K562 (cell line): ENCODE measurements around the gene PBRM1. TPM values are rescaled to one million over a fixed set of nuclear protein-coding genes. Genes with fewer than 3 reads are reported as not detected.

Experiments
- ARID4B ChIP-seq: sonication (generic); formaldehyde crosslinking; IDR thresholded peaks from 2 replicates; pipeline ENCODE4 v1.8.0; 2022; ENCODE audit warnings: mild to moderate bottlenecking, missing genetic modification reagents
- E2F1 ChIP-seq: sonication (generic); formaldehyde crosslinking; IDR thresholded peaks from 2 replicates; pipeline ENCODE4 v1.8.1; 2023; ENCODE audit warnings: mild to moderate bottlenecking, missing genetic modification reagents, moderate library complexity
- HDAC1 ChIP-seq, 2 experiments: fragments of 450-650 bp; IDR thresholded peaks; 2 replicates each; pipeline ENCODE4 v1.6.1; 2016 to 2017; ENCODE audit warnings: inconsistent platforms in 1 of 2, mild to moderate bottlenecking in 1 of 2, moderate library complexity in 1 of 2
- HINFP ChIP-seq: fragments of 450-650 bp; conservative IDR thresholded peaks from 2 replicates; pipeline ENCODE4 v1.6.1; 2016; ENCODE audit warnings: missing genetic modification characterization, low read depth, mild to moderate bottlenecking, control low read depth, missing compliant biosample characterization
- L3MBTL2 ChIP-seq: fragments of 450-650 bp; IDR thresholded peaks from 2 replicates; pipeline ENCODE4 v1.6.1; 2016; ENCODE audit warnings: mild to moderate bottlenecking, moderate library complexity
- MAX ChIP-seq: sonication (generic); formaldehyde crosslinking; IDR thresholded peaks from 2 replicates; pipeline ENCODE4 v1.9.0; 2022; ENCODE audit warnings: mild to moderate bottlenecking, missing genetic modification reagents
- MXI1 ChIP-seq: IDR thresholded peaks from 2 replicates; pipeline ENCODE4 v1.6.1; 2011; ENCODE audit warnings: low read depth, mild to moderate bottlenecking, improper control_type of control experiment, low read length
- RBM25 ChIP-seq: fragments of 200-400 bp; formaldehyde crosslinking; IDR thresholded peaks from 2 replicates; pipeline ENCODE4 v1.6.1; 2018; ENCODE audit warnings: low read length, low read depth, moderate library complexity; ENCODE audit not compliant: severe bottlenecking
- SIN3B ChIP-seq: fragments of 450-650 bp; IDR thresholded peaks from 2 replicates; pipeline ENCODE4 v1.6.1; 2017; ENCODE audit warnings: low read depth, mild to moderate bottlenecking, moderate library complexity
- SIRT6 ChIP-seq: IDR thresholded peaks from one replicate; pipeline ENCODE4 v1.6.1; 2012; ENCODE audit warnings: low read depth, mild to moderate bottlenecking, control low read depth, inconsistent platforms, low read length, moderate library complexity
- SNAPC5 ChIP-seq: fragments of 250-450 bp; sonication (Bioruptor Pico); IDR thresholded peaks from 2 replicates; pipeline ENCODE4 v1.8.0; 2021; ENCODE audit warnings: moderate library complexity, mild to moderate bottlenecking, inconsistent platforms
- TGIF2 ChIP-seq: sonication (generic); formaldehyde crosslinking; IDR thresholded peaks from 2 replicates; pipeline ENCODE4 v1.8.1; 2022; ENCODE audit warnings: mild to moderate bottlenecking, missing genetic modification reagents, moderate library complexity
- UBTF ChIP-seq, 2 experiments: IDR thresholded peaks; 2 replicates each; pipeline ENCODE4 v1.6.1; 2012; ENCODE audit warnings: improper control_type of control experiment in 2 of 2, low read depth in 2 of 2, low read length in 2 of 2, borderline replicate concordance in 1 of 2
- ZBTB7A ChIP-seq: IDR thresholded peaks from 2 replicates; pipeline ENCODE4 v1.6.1; 2011; ENCODE audit warnings: low read depth, mild to moderate bottlenecking, low read length, moderate library complexity, borderline replicate concordance; ENCODE audit not compliant: control insufficient read depth
- ZNF124 ChIP-seq: sonication (generic); formaldehyde crosslinking; IDR thresholded peaks from 2 replicates; pipeline ENCODE4 v1.8.1; 2022; ENCODE audit warnings: missing genetic modification reagents
- polyA plus RNA-seq, 8 experiments: library from polyadenylated mRNA; depleted of rRNA in 4 of 8; stranded (reverse) in 5 of 8; unstranded in 3 of 8; fragments of >200 nt; fragmentation: Nextera tagmentation in 2 of 8; fragmentation: Illumina TruSeq in 1 of 8; extraction: Ambion mirVana in 2 of 8; extraction: Trizol in 1 of 8; gene quantifications; 2 replicates each; pipeline versions ENCODE4 v1.2.1 to v1.2.3, GENCODE V29; 2011 to 2014; ENCODE audit warnings: inconsistent platforms in 1 of 8, missing spikeins in 1 of 8
- total RNA-seq, 7 experiments: library from RNA; depleted of rRNA in 6 of 7; stranded (reverse); fragments of >200 nt in 6 of 7; fragmentation: Illumina TruSeq in 2 of 7; extraction: Trizol in 2 of 7; gene quantifications; 2 replicates each; pipeline versions ENCODE4 v1.2.1 to v1.2.3, GENCODE V29; 2011 to 2021; ENCODE audit warnings: low replicate concordance in 1 of 7

The PBRM1 gene
- total and polyA plus RNA-seq, 9 of the 15 experiments (the other 6 are each of a cell fraction or from before 2014, with no cell fraction given): 3.9 to 31.8 (median 19.0) TPM

- TF ChIP-seq UBTF (IDR thresholded peaks at IDR 0.05; ENCODE audit: borderline replicate concordance in 1 of 2, low read depth in 2 of 2, low read length in 2 of 2): peak; percentile 25 to 63; a peak in 1 of 4 replicates
- peak; percentile 5; the same call in 1 of the 2 replicates for TF ChIP-seq ZBTB7A
- peak; percentile 38 to 99; a peak in 2 of 4 replicates for TF ChIP-seq HDAC1 (IDR thresholded peaks at IDR 0.05)
- TF ChIP-seq SIN3B: peak; percentile 87
- TF ChIP-seq MAX: peak; percentile 79
- TF ChIP-seq L3MBTL2: peak; percentile 45; the same call in 1 of the 2 replicates
- peak; percentile 70; the same call in 1 of the 2 replicates for TF ChIP-seq E2F1 (CRISPR knock-in tag)
- TF ChIP-seq RBM25: peak; percentile 31
- peak; percentile 62 for TF ChIP-seq MXI1
- no peak for TF ChIP-seq SIRT6
- TF ChIP-seq ARID4B (CRISPR knock-in tag): peak; percentile 99
- TF ChIP-seq HINFP (tag): no peak
- 0 out of 2 replicates have a peak, but pooled peaks have one; percentile 74 for TF ChIP-seq TGIF2
- no peak for TF ChIP-seq SNAPC5
- TF ChIP-seq ZNF124 (CRISPR knock-in tag): no peak
Measured at GRCh38 chr3:52705688-52706686, 20.3 kb upstream of the PBRM1 start, which contains the start of the genes GLT8D1 and SPCS1 (continued).
